ENCODE data around the gene NXT1.

GRCh38 chr20:23334111-23334510, 16.5 kb upstream of the NXT1 start:
- TF ChIP-seq EZH2 (IDR thresholded peaks at IDR 0.05; ENCODE audit: borderline replicate concordance, insufficient read depth, low read length, poor library complexity, severe bottlenecking) (no peak), CTCF (IDR thresholded peaks at IDR 0.05; ENCODE audit: poor library complexity, severe bottlenecking) (no peak), EP300 (conservative IDR thresholded peaks at IDR 0.05; ENCODE audit: poor library complexity, severe bottlenecking) (no peak)
